IMR-90 (cell line): Measurements from ENCODE around the gene OTOR. TPM values are rescaled to one million over a fixed set of nuclear protein-coding genes. Genes with fewer than 3 reads are reported as not detected.

Experiments used
- ATAC-seq: fragments of 200-7000 bp; cut with Tn5 transposase; 2 replicates; pipeline ENCODE4 v1.9.1; 2020; ENCODE audit warnings: low read depth, mild to moderate bottlenecking, moderate library complexity
- BruUV-seq: library from RNA; stranded (reverse); fragments of 400-500 nt; replicated peaks from 2 replicates; lab custom pipeline; 2021; lab: Mats Ljungman, UMichigan
- CTCF ChIA-PET: fragments of 300-600 bp; formaldehyde crosslinking; extraction: SDS; loops from one replicate; lab custom pipeline; 2021; ENCODE audit warnings: antibody characterized with exemption; lab: Yijun Ruan, JAX
- POLR2A ChIA-PET: fragments of 300-600 bp; sonication (Branson Sonifier 250); formaldehyde crosslinking; loops from one replicate; lab custom pipeline; 2022; ENCODE audit warnings: antibody characterized with exemption; ENCODE audit not compliant: unreplicated experiment; lab: Charles Lee
- DNase-seq: peaks from one replicate; pipeline ENCODE4 v3.0.0; 2013
- H2AFZ ChIP-seq: replicated peaks from 2 replicates; pipeline ENCODE3; 2013; ENCODE audit warnings: low read length, mild to moderate bottlenecking; ENCODE audit not compliant: poor library complexity
- H2AK5ac ChIP-seq: 2 replicates; pipeline ENCODE4 v1.6.1; 2013; ENCODE audit warnings: low read depth, low read length, inconsistent platforms
- H2AK9ac ChIP-seq: replicated peaks from 2 replicates; pipeline ENCODE3; 2013; ENCODE audit warnings: mild to moderate bottlenecking, low read depth, low read length, moderate library complexity; ENCODE audit not compliant: poor library complexity
- H2BK120ac ChIP-seq: 2 replicates; pipeline ENCODE4 v1.6.1; 2013; ENCODE audit warnings: low read depth, low read length, inconsistent platforms
- H2BK15ac ChIP-seq: 3 replicates; pipeline ENCODE4 v1.6.1; 2013; ENCODE audit warnings: low read depth, low read length, inconsistent platforms
- H2BK20ac ChIP-seq: 2 replicates; pipeline ENCODE4 v1.6.1; 2013; ENCODE audit warnings: low read depth, mild to moderate bottlenecking, inconsistent platforms, low read length, moderate library complexity
- H2BK5ac ChIP-seq: 2 replicates; pipeline ENCODE4 v1.6.1; 2013; ENCODE audit warnings: mild to moderate bottlenecking, low read depth, low read length, inconsistent platforms; ENCODE audit not compliant: poor library complexity, severe bottlenecking
- H3K14ac ChIP-seq: replicated peaks from 2 replicates; pipeline ENCODE4 v1.6.1; 2013; ENCODE audit warnings: low read depth, low read length, inconsistent platforms
- H3K18ac ChIP-seq: 2 replicates; pipeline ENCODE4 v1.6.1; 2013; ENCODE audit warnings: low read depth, low read length, control low read depth
- H3K23ac ChIP-seq: 2 replicates; pipeline ENCODE4 v1.6.1; 2013; ENCODE audit warnings: low read depth, low read length, inconsistent platforms
- H3K27ac ChIP-seq: 2 replicates; pipeline ENCODE4 v1.5.1; 2013; ENCODE audit warnings: mild to moderate bottlenecking, control low read depth, low read length; ENCODE audit not compliant: insufficient read depth
- H3K27me3 ChIP-seq: 2 replicates; pipeline ENCODE4 v1.6.1; 2013; ENCODE audit warnings: low read length; ENCODE audit not compliant: control insufficient read depth, insufficient read depth
- H3K36me3 ChIP-seq: 2 replicates; pipeline ENCODE4 v1.6.1; 2013; ENCODE audit warnings: low read length, mixed read lengths; ENCODE audit not compliant: control insufficient read depth, insufficient read depth
- H3K4ac ChIP-seq: 2 replicates; pipeline ENCODE4 v1.6.1; 2013; ENCODE audit warnings: low read depth, low read length, inconsistent platforms
- H3K4me1 ChIP-seq: 2 replicates; pipeline ENCODE4 v1.6.1; 2013; ENCODE audit warnings: low read length, mixed read lengths; ENCODE audit not compliant: control insufficient read depth, insufficient read depth
- H3K4me2 ChIP-seq: 2 replicates; pipeline ENCODE4 v1.6.1; 2013; ENCODE audit warnings: low read depth, mild to moderate bottlenecking, control low read depth, low read length, moderate library complexity
- H3K4me3 ChIP-seq: 2 replicates; pipeline ENCODE4 v1.5.1; 2013; ENCODE audit warnings: low read depth, mild to moderate bottlenecking, control low read depth, low read length, moderate library complexity; ENCODE audit not compliant: insufficient read depth
- H3K56ac ChIP-seq: 2 replicates; pipeline ENCODE4 v1.6.1; 2013; ENCODE audit warnings: low read length, inconsistent platforms; ENCODE audit not compliant: insufficient read depth; ENCODE audit errors: extremely low read depth
- H3K79me1 ChIP-seq, 2 experiments: 2 replicates each; pipeline ENCODE4 v1.6.1; 2013; ENCODE audit warnings: low read length in 2 of 2, inconsistent platforms in 1 of 2, low read depth in 1 of 2
- H3K9ac ChIP-seq: 2 replicates; pipeline ENCODE4 v1.6.1; 2013; ENCODE audit warnings: low read depth, low read length, control low read depth
- H3K9me1 ChIP-seq: 2 replicates; pipeline ENCODE4 v1.6.1; 2013; ENCODE audit warnings: low read length, inconsistent platforms; ENCODE audit not compliant: insufficient read depth
- H3K9me3 ChIP-seq: 2 replicates; pipeline ENCODE4 v1.6.1; 2013; ENCODE audit warnings: low read length; ENCODE audit not compliant: control insufficient read depth, insufficient read depth
- H4K20me1 ChIP-seq: 2 replicates; pipeline ENCODE4 v1.6.1; 2013; ENCODE audit warnings: low read length, inconsistent platforms; ENCODE audit not compliant: insufficient read depth
- H4K5ac ChIP-seq: 2 replicates; pipeline ENCODE4 v1.6.1; 2013; ENCODE audit warnings: mild to moderate bottlenecking, low read depth, low read length, control low read depth
- H4K8ac ChIP-seq, 2 experiments: 2 replicates each; pipeline ENCODE4 v1.6.1; 2013; ENCODE audit warnings: low read depth in 2 of 2, low read length in 2 of 2, control low read depth in 1 of 2, inconsistent platforms in 1 of 2
- H4K91ac ChIP-seq: 2 replicates; pipeline ENCODE4 v1.6.1; 2013; ENCODE audit warnings: low read depth, low read length, inconsistent platforms; ENCODE audit not compliant: insufficient read depth
- CEBPB ChIP-seq: IDR thresholded peaks from 2 replicates; pipeline ENCODE4 v1.6.1; 2012; ENCODE audit warnings: low read depth, low read length, improper control_type of control experiment
- CHD1 ChIP-seq: IDR thresholded peaks from 2 replicates; pipeline ENCODE4 v1.6.1; 2012; ENCODE audit warnings: low read depth, low read length, improper control_type of control experiment
- MAFK ChIP-seq: IDR thresholded peaks from 2 replicates; pipeline ENCODE4 v1.6.1; 2012; ENCODE audit warnings: low read depth, low read length, improper control_type of control experiment
- SMC3 ChIP-seq: fragments of 150-350 bp; IDR thresholded peaks from 2 replicates; pipeline ENCODE4 v1.6.1; 2016; ENCODE audit warnings: low read depth, mild to moderate bottlenecking, antibody characterized with exemption, low read length, moderate library complexity
- WGBS, 2 experiments: methylation state at CpG; one replicate each; pipeline versions ENCODE4 v1.1.5 to v1.1.7; 2013; ENCODE audit warnings: missing lambda C conversion rate in 2 of 2; ENCODE audit not compliant: insufficient read length in 1 of 2; ENCODE audit errors: extremely low coverage in 2 of 2; 5-methylcytosine and 5-hydroxymethylcytosine counted together
- dilution Hi-C: fragments of 300-500 bp; cut with HindIII; formaldehyde crosslinking; loops from one replicate; pipeline ENCODE4 v1.14.3; 2018; ENCODE audit warnings: low sequenced_read_pairs; ENCODE audit not compliant: unreplicated experiment
- in situ Hi-C: fragments of 300-500 bp; cut with MboI; formaldehyde crosslinking; loops from 3 replicates; pipeline ENCODE4 v1.14.3; 2019; ENCODE audit warnings: low sequenced_read_pairs, inconsistent platforms, mixed read lengths
- intact Hi-C: fragments of 100-400 bp; cut with micrococcal nuclease; formaldehyde crosslinking; loops from 2 replicates; pipeline ENCODE4 v1.10.0; 2022
- polyA plus RNA-seq, 3 experiments: library from polyadenylated mRNA; depleted of rRNA; stranded (reverse); fragments of >200 nt; gene quantifications; 2 replicates each; pipeline ENCODE4 v1.2.3, GENCODE V29; 2012; ENCODE audit warnings: low replicate concordance in 1 of 3
- total RNA-seq: library from RNA; depleted of rRNA; stranded (reverse); fragments of >200 nt; gene quantifications from 2 replicates; pipeline ENCODE4 v1.2.3, GENCODE V29; 2012
- TF ChIP-seq, protein P1 (sequence below): conservative IDR thresholded peaks from 2 replicates; pipeline ENCODE4 v1.5.1; 2012; ENCODE audit warnings: mild to moderate bottlenecking, low read depth, low read length, improper control_type of control experiment

The OTOR gene
- total and polyA plus RNA-seq, 2 of the 4 experiments (the other 2 are of a cell fraction), result not detected

DNA sequence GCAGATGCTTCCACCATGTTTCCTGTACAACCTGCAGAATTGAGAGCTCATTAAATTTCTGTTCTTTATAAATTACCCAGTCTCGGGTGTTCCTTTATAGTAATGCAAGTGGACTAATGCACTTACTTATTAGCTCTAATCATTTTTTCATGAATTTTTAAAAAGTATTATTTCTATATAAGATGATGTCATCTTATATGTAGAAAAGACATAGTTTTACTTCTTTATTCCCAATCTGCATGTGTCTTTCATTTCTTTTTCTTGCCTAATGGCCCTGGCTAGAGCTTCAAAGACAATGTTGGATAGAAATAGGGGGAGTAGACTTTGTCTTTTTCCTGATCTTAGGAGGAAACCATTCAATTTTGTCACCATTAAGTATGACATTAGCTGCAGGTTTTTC lies 27.8 kb downstream of the OTOR start:
- Histone ChIP-seq H3K4me2 (no peak overlapping the region), H3K36me3 (no peaks in the 10 kb centered on the region), H2BK15ac (no peak overlapping the region), H3K9ac (no peak overlapping the region), H3K23ac (no peak overlapping the region), H3K9me3 (no peaks in the 10 kb centered on the region), H3K56ac (no peak overlapping the region), H3K27me3 (no peaks in the 10 kb centered on the region; the same call in 1 of the 2 replicates), H4K91ac (no peak overlapping the region), H4K5ac (no peak overlapping the region), H3K27ac (no peak overlapping the region), H2BK20ac (no peak overlapping the region), H3K4me1 (no peaks in the 10 kb centered on the region), H3K9me1 (no peaks in the 10 kb centered on the region), H3K79me1 (no peaks in the 10 kb centered on the region), H4K8ac (no peak overlapping the region), H2AK9ac (no peak overlapping the region), H2AK5ac (no peak overlapping the region), H2BK5ac (no peak overlapping the region), H3K18ac (no peak overlapping the region), H2BK120ac (no peak overlapping the region), H3K4ac (no peak overlapping the region), H4K20me1 (no peaks in the 10 kb centered on the region), H2AFZ (no peak overlapping the region), H3K14ac (no peak overlapping the region), H3K4me3 (no peak overlapping the region)
- intact Hi-C loops (no loop called here), dilution Hi-C loops (no loop called here), in situ Hi-C loops (no loop called here)
- no peak for DNase-seq
- ChIA-PET POLR2A (no interaction called here), CTCF (no interaction called here)
- TF ChIP-seq CHD1 (no peak), SMC3 (no peak), MAFK (no peak), CEBPB (no peak)
- TF ChIP-seq, protein P1, sequence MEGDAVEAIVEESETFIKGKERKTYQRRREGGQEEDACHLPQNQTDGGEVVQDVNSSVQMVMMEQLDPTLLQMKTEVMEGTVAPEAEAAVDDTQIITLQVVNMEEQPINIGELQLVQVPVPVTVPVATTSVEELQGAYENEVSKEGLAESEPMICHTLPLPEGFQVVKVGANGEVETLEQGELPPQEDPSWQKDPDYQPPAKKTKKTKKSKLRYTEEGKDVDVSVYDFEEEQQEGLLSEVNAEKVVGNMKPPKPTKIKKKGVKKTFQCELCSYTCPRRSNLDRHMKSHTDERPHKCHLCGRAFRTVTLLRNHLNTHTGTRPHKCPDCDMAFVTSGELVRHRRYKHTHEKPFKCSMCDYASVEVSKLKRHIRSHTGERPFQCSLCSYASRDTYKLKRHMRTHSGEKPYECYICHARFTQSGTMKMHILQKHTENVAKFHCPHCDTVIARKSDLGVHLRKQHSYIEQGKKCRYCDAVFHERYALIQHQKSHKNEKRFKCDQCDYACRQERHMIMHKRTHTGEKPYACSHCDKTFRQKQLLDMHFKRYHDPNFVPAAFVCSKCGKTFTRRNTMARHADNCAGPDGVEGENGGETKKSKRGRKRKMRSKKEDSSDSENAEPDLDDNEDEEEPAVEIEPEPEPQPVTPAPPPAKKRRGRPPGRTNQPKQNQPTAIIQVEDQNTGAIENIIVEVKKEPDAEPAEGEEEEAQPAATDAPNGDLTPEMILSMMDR, result no peak
- no TSS peak for BruUV-seq
- no peak for ATAC-seq
- no CpG with 5 or more reads among the region's 1 CpG for WGBS, 2 experiments
